ENCODE results near the gene IGHMBP2.

DNA sequence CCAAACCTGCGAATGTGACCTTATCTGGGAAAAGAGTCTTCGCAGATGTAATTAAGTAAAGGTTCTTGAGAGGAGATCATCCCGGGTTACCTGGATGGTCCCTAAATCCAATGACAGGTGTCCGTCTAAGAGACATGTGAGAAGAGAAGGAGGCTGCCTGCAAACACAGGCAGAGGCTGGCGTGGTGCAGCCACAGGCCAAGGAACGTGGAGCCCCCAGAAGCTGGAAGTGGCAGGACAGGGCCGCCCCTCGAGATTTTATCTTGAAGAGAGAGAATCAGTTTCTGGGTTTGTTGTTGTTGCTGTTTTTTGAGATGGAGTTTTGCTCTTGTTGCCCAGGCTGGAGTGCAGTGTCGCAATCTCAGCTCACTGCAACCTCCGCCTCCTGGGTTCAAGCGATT, 43.5 kb downstream of the IGHMBP2 start:
- TF ChIP-seq EZH2 (IDR thresholded peaks at IDR 0.05; ENCODE audit: insufficient read depth, poor library complexity, severe bottlenecking) (no peak), EZH2phosphoT487 (IDR thresholded peaks at IDR 0.05; ENCODE audit: insufficient read depth, low read depth) (no peak)

All from GM23248 (cell line).